GM18909 (cell line): ENCODE data around the gene TRERF1.

ENCODE experiments used
- ATAC-seq: cut with Tn5 transposase; IDR thresholded peaks from one replicate; pipeline ENCODE4 v1.9.1; 2021; ENCODE audit warnings: mild to moderate bottlenecking; ENCODE audit not compliant: unreplicated experiment, poor library complexity

Gene TRERF1

GRCh38 chr6:42400061-42400760 is 51.5 kb downstream of the TRERF1 start:
- ATAC-seq, result no peak

- no peak for ATAC-seq
These were observed 55.0 kb downstream of the TRERF1 start for GRCh38 chr6:42396720-42397119.

GRCh38 chr6:42394881-42395620 is 56.7 kb downstream of the TRERF1 start:
- ATAC-seq, result no peak

GRCh38 chr6:42394151-42394550 is 57.6 kb downstream of the TRERF1 start:
- no peak for ATAC-seq

GRCh38 chr6:42393339-42393738 is 58.4 kb downstream of the TRERF1 start:
- no peak for ATAC-seq

- ATAC-seq, result no peak
These were observed 58.9 kb downstream of the TRERF1 start for GRCh38 chr6:42392833-42393232.

GRCh38 chr6:42391441-42391840 is 60.3 kb downstream of the TRERF1 start:
- ATAC-seq, result no peak

- ATAC-seq, result no peak
These were observed 61.3 kb downstream of the TRERF1 start for GRCh38 chr6:42390228-42390934.

GRCh38 chr6:42389736-42390135 is 62.0 kb downstream of the TRERF1 start:
- ATAC-seq, result no peak

GRCh38 chr6:42388046-42388445 is 63.7 kb downstream of the TRERF1 start:
- ATAC-seq, result no peak

GRCh38 chr6:42387336-42387735 is 64.4 kb downstream of the TRERF1 start:
- ATAC-seq, result no peak

GRCh38 chr6:42385339-42385738 is 66.4 kb downstream of the TRERF1 start:
- no peak for ATAC-seq

- ATAC-seq, result no peak
These were observed 68.1 kb downstream of the TRERF1 start for GRCh38 chr6:42383421-42384205.

GRCh38 chr6:42381850-42382249 is 69.9 kb downstream of the TRERF1 start:
- ATAC-seq, result no peak

- ATAC-seq, result no peak
These were observed 71.3 kb downstream of the TRERF1 start for GRCh38 chr6:42380228-42380979.

GRCh38 chr6:42378536-42378935 is 73.2 kb downstream of the TRERF1 start:
- no peak for ATAC-seq

GRCh38 chr6:42378125-42378524 is 73.6 kb downstream of the TRERF1 start:
- ATAC-seq, result no peak

GRCh38 chr6:42375007-42375635 is 76.6 kb downstream of the TRERF1 start:
- no peak for ATAC-seq

GRCh38 chr6:42374018-42374669 is 77.6 kb downstream of the TRERF1 start:
- no peak for ATAC-seq
